Ureter (tissue), 1 donor: Measurements from ENCODE around the gene ARG1. TPM values are rescaled to one million over a fixed set of nuclear protein-coding genes. Genes with fewer than 3 reads are reported as not detected.
"Not testable (repeated sequence)": the region's sequence is repeated elsewhere in the genome, so short reads cannot be mapped to it uniquely, and the experiment has no call there.

ENCODE experiments used
- DNase-seq: peaks from one replicate; pipeline ENCODE4 v3.0.0-alpha.2; 2020; ENCODE audit warnings: low spot score
- total RNA-seq: library from RNA; stranded (reverse); gene quantifications from one replicate; pipeline ENCODE4 v1.2.4, GENCODE V29; 2023
- donor health status: DM: yes; HTN: yes; CAD: no.

The ARG1 gene
- total RNA-seq, result not detected

DNA sequence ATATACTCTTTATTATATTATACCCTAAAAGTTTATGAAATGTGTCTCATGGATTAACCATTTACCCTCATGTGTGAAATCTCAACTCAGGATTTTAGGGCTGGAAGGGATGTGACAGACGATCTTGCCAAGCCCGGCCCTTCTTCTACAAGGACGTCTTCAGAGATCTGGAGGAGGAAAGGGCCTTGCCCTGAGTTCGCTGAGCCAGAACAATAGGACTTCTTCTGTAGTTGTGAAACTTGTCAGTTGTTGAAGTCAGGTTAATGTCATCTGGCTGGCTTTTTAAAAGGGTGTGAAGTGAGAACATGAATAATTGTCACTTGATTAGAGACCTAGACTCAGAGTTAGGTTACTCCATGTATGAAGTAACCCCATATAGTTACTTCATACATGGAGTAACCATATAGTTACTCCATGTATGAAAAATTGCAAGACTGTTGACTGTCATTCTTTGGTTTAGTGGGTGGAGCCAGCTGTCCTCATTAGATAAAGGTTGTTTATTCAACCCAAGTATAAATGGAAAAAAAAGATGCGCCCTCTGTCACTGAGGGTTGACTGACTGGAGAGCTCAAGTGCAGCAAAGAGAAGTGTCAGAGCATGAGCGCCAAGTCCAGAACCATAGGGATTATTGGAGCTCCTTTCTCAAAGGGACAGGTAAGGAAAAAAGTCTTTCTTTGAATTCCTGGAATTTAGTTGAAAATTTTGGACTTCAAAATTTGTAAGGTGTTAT lies at the start of gene ARG1:
Gene ARG1 (plus strand): TSS at position 541 of the 730 bp plus-strand sequence. CDS start 57 bp downstream, at position 598.
- no peak for DNase-seq

DNA sequence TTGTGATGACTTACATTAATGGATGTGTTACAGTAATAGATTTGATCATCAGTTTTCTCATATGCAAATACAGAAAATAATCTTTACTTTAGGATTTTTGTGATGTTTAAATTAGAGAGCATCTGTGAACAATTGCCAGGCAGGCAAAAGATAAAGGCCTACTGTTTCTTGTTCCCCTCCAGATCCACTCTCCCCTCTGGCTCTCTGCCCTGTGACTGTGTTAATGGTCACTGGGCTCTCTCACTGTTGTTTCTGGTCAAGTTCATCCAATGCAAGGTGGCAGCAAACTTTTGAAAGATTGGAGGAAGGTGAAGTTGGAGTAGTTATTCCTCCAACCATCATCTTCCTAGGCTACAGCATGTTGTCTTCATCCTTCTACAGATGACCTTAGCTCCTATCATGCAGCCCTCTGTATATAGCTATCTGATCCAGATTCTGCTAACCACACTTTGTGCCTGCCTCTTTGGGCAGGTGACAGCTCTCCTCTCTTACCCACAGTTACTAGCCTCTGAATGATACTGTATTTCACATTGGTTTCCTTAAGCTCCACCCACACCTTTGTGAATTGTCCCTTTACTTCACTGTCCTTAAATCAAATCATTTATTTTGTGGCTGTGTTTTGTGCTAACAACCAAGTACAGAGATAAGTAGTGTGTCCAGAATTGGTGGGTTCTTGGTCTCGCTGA lies 48.9 kb upstream of the ARG1 start:
- DNase-seq, result no peak

DNA sequence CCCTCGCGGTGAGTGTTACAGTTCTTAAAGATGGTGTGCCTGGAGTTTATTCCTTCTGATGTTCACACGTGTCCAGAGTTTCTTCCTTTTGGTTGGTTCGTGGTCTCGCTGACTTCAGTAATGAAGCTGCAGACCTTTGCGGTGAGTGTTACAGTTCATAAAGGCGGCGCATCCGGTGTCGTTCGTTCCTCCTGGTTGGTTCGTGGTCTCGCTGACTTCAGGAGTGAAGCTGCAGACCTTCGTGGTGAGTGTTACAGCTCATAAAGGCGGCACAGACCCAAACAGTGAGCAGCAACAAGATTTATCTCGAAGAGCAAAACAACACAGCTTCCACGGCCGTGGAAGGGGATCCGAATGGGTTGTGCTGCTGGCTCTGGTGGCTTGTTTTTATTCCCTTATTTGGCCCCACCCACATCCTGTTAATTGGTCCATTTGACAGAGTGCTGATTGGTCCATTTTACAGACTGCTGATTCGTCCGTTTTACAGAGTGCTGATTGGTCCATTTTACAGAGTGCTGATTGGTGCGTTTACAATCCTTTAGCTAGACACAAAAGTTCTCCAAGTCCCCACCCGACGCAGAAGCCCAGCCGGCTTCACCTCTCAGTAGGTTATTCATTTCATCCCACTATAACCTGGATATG lies 48.2 kb upstream of the ARG1 start:
- no peak for DNase-seq

DNA sequence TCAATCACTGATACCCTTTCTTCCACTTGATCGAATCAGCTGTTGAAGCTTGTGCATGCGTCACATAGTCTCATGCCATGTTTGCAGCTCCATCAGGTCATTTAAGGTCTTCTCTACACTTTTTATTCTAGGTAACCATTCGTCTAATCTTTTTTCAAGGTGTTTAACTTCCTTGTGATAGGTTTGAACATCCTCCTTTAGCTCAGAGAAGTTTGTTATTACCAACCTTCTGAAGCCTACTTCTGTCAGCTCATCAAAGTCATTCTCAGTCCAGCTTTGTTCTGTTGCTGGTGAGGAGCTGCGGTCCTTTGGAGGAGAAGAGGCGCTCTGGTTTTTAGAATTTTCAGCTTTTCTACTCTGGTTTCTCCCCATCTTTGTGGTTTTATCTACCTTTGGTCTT lies 42.1 kb upstream of the ARG1 start:
- DNase-seq, result not testable (repeated sequence)

DNA sequence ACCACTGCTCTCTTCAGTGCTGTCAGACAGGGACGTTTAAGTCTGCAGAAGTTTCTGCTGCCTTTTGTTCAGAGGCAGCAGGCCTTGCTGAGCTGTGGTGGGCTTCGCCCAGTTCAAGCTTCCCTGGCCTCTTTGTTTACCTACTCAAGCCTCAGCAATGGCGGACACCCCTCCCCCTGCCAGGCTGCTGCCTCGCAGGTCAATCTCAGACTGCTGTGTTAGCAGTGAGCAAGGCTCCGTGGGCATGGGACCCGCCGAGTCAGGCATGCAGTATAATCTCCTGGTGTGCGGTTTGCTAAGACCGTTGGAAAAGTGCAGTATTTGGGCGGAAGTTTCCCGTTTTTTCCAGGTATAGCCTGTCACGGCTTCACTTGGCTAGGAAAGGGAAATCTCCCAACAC lies 41.3 kb upstream of the ARG1 start:
- DNase-seq, result not testable (repeated sequence)

DNA sequence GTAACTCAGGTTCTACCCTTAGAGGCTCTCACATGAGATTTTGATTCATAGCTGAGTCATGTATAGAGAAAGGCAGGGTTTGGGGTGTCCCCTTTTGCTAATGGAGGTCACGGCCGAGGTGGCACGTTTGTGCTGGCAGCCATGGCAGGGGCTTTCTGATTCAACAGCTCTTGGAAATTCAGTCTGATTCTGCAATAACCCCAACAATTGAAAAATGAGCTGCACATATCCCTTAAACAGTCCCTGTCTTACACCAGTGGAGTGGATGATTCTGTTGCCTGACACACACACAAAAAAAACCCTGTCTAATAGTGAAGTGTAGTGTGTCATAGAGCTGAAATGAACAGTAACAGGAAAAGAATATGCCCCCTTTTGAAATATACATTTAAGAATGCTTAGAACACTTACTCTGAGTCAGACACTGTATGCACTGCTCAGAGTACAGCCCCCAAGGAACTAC lies 40.4 kb upstream of the ARG1 start:
- DNase-seq, result no peak

DNA sequence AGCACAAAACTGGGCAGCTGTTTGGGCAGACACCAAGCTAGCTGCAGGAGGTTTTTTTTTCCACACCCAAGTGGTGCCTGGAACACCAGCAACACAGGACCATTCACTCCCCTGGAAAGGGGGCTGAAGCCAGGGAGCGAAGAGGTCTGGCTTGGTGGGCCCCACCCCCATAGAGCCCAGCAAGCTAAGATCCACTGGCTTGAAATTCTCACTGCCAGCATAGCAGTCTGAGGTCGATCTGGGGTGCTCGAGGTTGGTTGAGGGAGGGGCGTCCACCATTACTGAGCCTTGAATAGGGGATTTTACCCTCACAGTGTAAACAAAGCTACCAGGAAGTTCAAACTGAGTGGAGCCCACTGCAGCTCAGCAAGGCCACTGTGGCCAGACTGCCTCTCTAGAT lies 34.4 kb upstream of the ARG1 start:
- not testable (repeated sequence) for DNase-seq

DNA sequence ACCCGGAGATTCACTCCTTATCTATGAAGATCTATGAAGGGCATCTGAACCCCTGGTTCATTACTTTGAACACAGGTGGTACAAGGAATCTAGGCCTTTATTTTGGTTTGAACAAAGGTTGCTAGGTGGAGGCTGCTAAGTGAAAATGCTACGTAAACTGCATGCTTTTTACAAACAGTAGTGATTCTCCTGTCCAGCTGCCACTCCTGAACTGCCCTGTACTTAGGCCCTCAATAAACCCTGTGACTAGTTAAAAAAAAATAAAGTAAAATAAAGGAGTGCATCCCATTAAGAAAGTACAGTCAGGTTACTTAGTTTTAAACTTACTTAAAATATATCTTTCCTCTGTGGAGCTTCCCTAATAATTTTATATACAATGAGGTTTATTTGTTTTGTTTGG lies 27.7 kb upstream of the ARG1 start:
- no peak for DNase-seq

DNA sequence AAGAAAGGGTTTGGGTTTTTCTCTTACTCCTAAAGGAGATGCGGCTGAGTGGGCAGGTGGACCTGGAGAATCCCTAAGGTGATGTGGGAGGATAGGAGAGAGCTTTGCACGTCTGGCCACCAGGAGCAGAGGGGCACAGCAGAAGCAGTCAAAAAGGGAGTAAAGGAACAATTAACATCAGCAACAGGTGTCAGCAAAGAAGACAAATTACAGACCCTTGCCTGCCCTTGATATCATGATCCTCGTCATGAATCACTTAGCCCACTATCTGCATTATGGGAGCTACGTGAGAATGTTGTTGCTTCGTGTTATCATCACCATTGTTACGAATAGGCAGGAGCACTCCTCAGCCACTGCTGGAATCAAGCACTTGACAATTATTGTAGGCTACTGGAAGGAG lies 25.5 kb upstream of the ARG1 start:
- DNase-seq, result no peak

DNA sequence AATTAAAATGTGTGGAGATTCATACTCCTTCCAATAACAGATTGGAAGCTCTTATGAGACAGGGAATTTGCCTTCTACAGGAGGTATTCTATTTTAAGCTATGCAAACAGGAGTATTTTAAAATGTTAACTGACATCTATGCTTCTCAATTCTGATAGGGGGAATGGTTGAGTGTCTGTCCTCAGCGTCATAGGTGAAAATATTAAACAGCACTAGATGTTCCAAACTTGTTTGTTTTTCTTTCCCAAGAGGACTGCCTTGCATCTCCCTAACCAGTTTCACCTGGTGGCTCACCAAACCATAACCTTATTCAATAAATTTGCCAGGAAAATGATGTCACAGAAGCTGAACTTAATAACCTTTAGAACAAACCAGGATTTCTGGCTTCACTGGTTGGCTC lies 24.6 kb upstream of the ARG1 start:
- DNase-seq, result no peak

DNA sequence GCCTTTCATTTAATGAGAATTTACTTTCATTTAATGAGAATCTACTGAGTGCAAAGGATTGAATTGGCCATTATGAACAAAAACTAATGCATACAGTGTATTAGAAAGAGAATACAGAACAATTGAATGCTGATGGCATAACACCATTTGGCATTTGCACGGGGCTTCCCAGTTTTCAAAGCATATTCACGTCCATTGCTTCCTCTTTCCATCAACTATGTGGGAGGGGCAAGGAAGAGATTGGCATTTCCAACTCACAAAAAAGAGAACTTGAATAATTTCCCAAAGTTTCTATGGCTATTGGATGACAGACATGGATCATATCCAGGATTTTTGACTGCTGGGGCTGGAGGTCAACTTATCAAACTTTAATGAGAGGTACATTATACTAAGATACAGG lies 23.2 kb upstream of the ARG1 start:
- DNase-seq, result no peak

DNA sequence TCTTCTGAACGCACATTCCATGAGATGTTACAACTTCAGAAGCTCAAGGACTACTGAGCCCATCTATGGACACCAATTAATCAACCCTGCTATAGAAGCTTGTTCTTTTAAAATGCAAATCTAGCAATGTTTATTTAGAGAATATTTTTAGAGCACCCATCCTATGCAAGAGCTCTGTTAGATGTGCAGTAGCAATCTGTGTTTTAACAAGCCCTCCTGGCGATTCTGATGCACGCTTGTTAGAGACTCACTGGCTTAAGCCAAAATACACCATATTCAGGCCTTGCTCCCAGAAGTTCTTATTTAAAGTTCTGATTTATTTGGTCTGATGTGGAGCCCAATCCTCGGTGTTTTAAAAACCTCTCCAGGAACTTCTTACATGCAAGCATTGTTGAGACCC lies 21.1 kb upstream of the ARG1 start:
- DNase-seq, result no peak

DNA sequence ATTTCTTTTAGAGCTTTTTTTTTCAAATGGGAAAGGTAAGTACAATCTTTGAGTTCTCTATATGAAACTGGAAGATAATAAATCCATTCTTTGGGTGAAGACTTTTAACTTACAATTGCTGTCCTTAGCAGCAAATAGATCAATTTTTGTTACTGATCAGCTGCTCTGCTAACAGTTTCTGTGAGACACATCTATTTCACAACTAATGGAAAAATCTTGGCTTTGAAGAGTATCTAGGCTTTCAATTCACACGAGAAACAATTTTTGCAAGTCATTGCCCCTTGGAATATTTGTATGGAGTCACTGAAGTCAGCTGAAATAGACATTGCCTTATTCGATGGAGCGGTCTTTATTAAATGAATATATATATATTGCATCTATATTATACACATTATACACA lies 20.5 kb upstream of the ARG1 start:
- DNase-seq, result no peak

DNA sequence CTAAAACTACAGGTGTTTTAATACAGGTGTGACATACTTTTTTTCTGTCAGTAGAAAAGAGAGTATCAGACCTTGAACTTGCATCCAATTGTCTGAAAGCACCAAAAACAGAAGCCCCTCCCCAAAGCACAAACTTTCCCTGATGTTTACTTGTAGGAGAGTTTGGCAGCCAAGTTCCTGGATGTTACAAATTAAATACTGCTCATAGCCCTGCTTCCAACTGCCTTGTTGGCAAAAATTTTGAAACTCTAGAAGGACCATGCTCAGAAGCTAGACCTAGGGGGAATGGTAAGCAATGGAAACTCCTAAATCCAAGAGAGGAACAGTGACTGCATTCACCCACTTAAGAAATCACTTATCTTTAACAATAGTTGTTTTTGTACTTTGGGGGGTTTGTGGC lies 17.0 kb upstream of the ARG1 start:
- DNase-seq, result no peak

DNA sequence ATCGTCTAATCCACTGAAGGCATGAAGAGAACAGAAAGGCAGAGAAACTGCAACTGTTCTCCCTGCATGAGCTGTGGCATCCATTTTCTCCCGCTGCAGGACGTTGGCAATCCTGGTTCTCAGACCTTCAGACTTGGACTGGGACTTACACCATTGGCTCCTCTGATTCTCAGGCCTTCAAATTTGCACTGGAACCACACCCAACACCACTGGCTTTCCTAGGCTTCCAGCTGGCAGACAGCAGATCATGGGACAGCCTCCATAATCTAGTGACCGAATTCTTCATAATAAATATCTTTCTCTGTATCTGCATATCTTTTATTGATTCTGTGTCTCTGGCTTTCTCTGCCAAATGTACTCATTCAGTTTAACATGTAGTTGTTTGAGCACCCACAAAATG lies 14.1 kb upstream of the ARG1 start:
- DNase-seq, result no peak

DNA sequence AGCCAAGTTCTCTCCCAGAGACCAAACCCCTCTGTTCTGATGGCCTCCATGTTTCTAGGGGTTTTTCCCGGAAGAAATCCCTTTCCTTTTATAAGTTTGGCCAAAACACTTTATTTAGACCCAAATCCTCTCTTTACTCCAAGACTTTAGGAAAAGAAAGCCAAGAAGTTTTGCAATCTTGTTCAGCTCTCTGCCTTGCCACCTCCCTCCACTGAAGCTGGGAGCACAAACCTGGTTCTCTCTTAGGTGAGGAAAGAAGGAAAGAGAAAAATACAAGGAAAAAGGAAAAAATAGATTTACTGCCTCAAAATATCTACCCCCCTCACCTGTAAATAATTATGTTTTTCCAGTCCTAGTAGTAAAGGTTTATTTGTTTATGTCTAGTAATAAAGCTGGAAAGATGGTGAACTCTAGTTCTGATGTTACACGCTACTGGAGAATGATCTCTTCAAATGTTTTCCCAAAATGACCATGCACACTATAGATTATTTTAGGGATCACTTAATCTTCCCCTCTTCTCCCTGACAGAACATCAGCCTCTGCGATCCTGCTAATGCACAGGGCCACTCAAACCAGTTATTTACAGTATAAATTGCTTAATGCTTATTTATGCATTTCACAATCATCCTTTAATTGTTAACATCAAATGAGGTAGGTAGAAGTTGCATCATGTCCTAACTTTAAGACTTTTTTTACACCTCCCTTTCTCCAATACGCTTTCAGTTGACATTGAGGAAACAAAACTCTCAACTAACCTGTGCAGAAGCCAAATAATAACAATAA lies 10.9 kb upstream of the ARG1 start:
- no peak for DNase-seq

DNA sequence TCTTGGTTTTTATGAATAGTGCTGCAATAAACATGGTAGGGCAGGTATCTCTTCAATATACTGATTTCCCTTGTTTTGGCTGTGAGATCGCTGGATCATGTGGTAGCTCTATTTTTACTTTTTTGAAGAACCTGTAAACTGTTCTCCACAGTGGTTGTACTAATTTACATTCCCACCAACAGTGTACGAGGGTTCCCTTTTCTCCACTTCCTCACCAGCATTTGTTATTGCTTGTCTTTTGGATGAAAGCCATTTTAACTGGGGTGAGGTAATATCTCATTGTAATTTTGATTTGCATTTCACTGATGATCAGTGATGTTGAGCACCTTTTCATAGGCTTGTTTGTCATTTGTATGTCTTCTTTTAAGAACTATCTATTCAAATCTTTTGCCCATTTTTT lies 8.0 kb upstream of the ARG1 start:
- no peak for DNase-seq

DNA sequence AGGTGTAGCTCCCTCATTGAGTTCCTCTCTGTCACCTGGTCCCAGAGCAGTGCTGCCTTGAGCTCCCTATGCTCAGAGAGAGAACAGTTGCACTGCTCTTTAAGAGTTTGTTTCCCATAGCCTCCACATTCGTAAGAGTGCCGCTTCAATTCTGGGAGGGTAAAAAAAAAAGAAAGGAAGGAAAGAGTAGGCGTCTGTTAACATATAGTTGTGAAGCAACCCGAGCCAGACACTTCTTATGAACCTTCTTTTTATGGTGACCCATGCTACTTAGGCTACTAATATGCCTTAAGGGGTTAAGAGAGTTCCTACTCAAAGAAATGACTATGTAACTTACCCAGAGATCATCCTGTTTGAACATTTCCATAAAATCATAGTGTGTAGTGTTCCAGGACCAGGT lies 4.3 kb upstream of the ARG1 start:
- no peak for DNase-seq

DNA sequence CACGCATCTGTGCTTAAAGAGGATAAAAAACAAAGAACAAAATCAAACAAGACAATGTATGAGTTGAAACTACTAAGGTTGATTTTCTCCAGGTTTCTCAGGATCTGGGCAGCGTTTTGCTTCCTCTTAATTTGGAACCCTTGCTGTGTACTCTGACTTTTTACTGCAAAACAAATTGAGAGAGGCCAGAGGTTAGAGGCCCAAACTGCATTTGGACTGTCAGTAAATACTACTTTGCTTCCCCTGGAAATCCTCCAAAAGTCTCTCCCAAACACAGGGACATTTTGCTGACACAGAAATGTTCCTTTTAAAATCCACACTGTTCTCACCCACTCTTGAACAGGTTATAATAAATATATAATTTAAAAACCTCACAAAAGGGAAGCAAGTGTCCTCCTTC lies 1.1 kb downstream of the ARG1 start:
- DNase-seq, result no peak

DNA sequence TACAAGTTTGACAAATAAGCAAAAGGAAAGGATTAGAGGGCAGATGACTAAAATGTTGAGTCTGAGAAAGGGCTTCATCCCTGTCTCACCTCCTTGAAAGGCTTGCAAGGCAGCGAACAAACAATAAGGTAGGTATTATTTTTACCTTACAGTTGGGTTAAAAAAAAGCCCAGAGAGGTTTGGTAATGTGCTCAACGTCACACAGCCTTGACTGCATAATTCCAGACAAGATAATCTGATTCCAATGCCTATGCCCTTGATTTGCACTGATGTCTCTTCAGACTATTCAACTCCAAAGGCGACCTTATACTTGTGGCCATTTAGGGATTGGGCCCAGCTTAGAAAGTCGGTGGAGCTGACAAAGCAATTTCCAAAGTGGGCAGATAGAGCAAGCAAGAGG lies 1.7 kb downstream of the ARG1 start:
- no peak for DNase-seq

DNA sequence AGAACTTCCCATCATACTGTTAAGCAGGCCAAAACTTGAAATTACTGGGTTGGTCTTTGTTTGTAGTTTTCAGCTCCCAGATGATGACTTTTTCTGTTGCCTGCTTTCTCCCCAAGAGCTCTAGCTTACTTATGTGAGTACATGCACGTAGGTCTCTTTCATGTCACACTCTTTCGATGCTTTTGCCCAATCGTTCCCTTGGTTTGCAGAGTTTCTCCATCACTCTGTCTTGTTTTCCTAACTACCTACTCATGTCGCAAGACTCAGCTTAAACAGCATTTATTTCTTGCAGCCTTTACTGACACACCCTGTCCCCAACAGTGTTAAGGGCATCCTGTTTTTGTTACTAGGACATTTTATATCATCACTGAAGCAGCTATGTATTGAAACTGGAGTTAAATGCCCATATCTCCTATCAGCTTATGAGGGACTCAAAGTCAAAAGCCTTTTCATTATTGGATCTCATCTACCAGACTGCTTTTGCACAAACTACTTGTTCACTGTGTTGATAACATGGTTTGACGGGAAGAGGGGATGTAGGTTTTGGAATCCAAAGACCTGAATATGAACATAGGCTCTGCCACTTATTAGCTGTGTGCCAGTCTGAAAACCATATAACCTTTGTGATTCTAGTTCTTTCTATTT lies 2.9 kb downstream of the ARG1 start:
- DNase-seq, result no peak

DNA sequence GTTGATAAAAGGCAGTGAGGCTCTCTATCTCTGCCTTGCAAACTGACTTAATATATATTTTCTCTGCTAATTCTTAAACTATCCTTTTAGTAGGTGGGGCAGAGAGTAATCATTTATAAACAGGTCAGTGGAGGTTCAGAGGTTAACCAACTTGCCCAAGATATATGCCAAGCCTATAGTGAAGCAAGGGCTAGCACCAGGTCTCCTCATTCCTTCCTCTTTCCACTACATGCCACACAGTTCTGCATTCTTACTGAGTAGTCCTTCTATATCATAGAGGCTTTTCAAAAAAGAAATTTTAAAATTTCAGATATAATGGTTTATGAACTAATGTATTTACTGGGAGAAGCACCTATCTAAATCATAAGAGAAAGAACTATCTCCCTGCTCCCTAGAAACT lies 8.5 kb downstream of the ARG1 start:
- DNase-seq, result no peak
